GM23338 (cell line): ENCODE results near the gene SLC2A8. TPM values are rescaled to one million over a fixed set of nuclear protein-coding genes. Genes with fewer than 3 reads are reported as not detected.

Source experiments
- ATAC-seq: fragments of 200-7000 bp; cut with Tn5 transposase; 3 replicates; pipeline ENCODE4 v1.9.1; 2020
- DNase-seq: peaks from one replicate; pipeline ENCODE4 v3.0.0-alpha.2; 2015; ENCODE audit warnings: low spot score
- H2AFZ ChIP-seq: fragments of 200-600 bp; sonication (generic); 2 replicates; pipeline ENCODE4 v1.8.0; 2016; ENCODE audit warnings: antibody characterized with exemption, mild to moderate bottlenecking, moderate library complexity
- H3F3A ChIP-seq: fragments of 200-600 bp; sonication (generic); replicated peaks from 2 replicates; pipeline ENCODE4 v1.8.0; 2017; ENCODE audit warnings: antibody characterized with exemption, mixed run types, low read depth
- H3K27ac ChIP-seq: fragments of 200-600 bp; sonication (generic); 2 replicates; pipeline ENCODE4 v1.6.1; 2016; ENCODE audit warnings: low read depth
- H3K27me3 ChIP-seq: fragments of 200-600 bp; sonication (generic); 2 replicates; pipeline ENCODE4 v1.8.0; 2016; ENCODE audit warnings: mild to moderate bottlenecking, mixed run types, moderate library complexity; ENCODE audit not compliant: insufficient read depth
- H3K36me3 ChIP-seq: fragments of 200-600 bp; sonication (generic); 2 replicates; pipeline ENCODE4 v1.8.0; 2016; ENCODE audit warnings: mild to moderate bottlenecking; ENCODE audit not compliant: insufficient read depth
- H3K4me1 ChIP-seq: fragments of 200-600 bp; sonication (generic); 2 replicates; pipeline ENCODE4 v1.8.0; 2016; ENCODE audit warnings: mild to moderate bottlenecking, moderate library complexity; ENCODE audit not compliant: insufficient read depth
- H3K4me2 ChIP-seq: fragments of 200-600 bp; sonication (generic); 2 replicates; pipeline ENCODE4 v1.7.1; 2017; ENCODE audit warnings: mixed run types
- H3K4me3 ChIP-seq: fragments of 200-600 bp; sonication (generic); 2 replicates; pipeline ENCODE4 v1.6.1; 2016; ENCODE audit warnings: mixed run types
- H3K79me2 ChIP-seq: fragments of 200-600 bp; sonication (generic); replicated peaks from 2 replicates; pipeline ENCODE4 v1.8.0; 2017; ENCODE audit warnings: mild to moderate bottlenecking; ENCODE audit not compliant: insufficient read depth
- H3K9me2 ChIP-seq: fragments of 200-600 bp; sonication (generic); 2 replicates; pipeline ENCODE4 v1.8.0; 2017; ENCODE audit not compliant: insufficient read depth
- H4K20me1 ChIP-seq: fragments of 200-600 bp; sonication (generic); replicated peaks from 2 replicates; pipeline ENCODE4 v1.8.0; 2017; ENCODE audit warnings: mild to moderate bottlenecking; ENCODE audit not compliant: insufficient read depth
- H3K27ac Mint-ChIP-seq: 2 replicates; pipeline ENCODE4 v1.8.0; 2020; ENCODE audit warnings: inconsistent platforms, mild to moderate bottlenecking, moderate library complexity, mixed read lengths
- H3K27me3 Mint-ChIP-seq: 3 replicates; pipeline ENCODE4 v1.8.0; 2022; ENCODE audit warnings: low read depth, mild to moderate bottlenecking, moderate library complexity, mixed read lengths, inconsistent platforms; ENCODE audit not compliant: insufficient read depth, poor library complexity
- H3K36me3 Mint-ChIP-seq: 3 replicates; pipeline ENCODE4 v1.8.0; 2021; ENCODE audit warnings: low read depth, mild to moderate bottlenecking, inconsistent platforms, moderate library complexity, mixed read lengths
- H3K4me1 Mint-ChIP-seq: 3 replicates; pipeline ENCODE4 v1.8.0; 2020; ENCODE audit warnings: mild to moderate bottlenecking, inconsistent platforms, mixed read lengths
- H3K4me3 Mint-ChIP-seq: 3 replicates; pipeline ENCODE4 v1.8.0; 2021; ENCODE audit warnings: moderate library complexity, mild to moderate bottlenecking, inconsistent platforms, mixed read lengths
- H3K9me3 Mint-ChIP-seq: 3 replicates; pipeline ENCODE4 v1.8.0; 2020; ENCODE audit warnings: moderate library complexity, mild to moderate bottlenecking, inconsistent platforms, mixed read lengths
- CREB1 ChIP-seq: fragments of 250-450 bp; sonication (Bioruptor Pico); IDR thresholded peaks from 2 replicates; pipeline ENCODE4 v1.5.0; 2020; ENCODE audit warnings: low read depth, mild to moderate bottlenecking, moderate library complexity
- ETS1 ChIP-seq: IDR thresholded peaks from 2 replicates; pipeline ENCODE4 v1.6.1; 2016; ENCODE audit warnings: antibody characterized with exemption
- EZH2 ChIP-seq: fragments of 200-600 bp; sonication (generic); IDR thresholded peaks from one replicate; pipeline ENCODE4 v1.8.0; 2017; ENCODE audit warnings: antibody characterized with exemption, mild to moderate bottlenecking, low read depth; ENCODE audit not compliant: unreplicated experiment
- JUNB ChIP-seq: IDR thresholded peaks from one replicate; pipeline ENCODE4 v1.6.1; 2016; ENCODE audit warnings: antibody characterized with exemption; ENCODE audit not compliant: unreplicated experiment
- POLR2AphosphoS5 ChIP-seq: IDR thresholded peaks from 2 replicates; pipeline ENCODE4 v1.6.1; 2016; ENCODE audit warnings: antibody characterized with exemption, low read depth
- REST ChIP-seq: IDR thresholded peaks from one replicate; pipeline ENCODE4 v1.6.1; 2018; ENCODE audit warnings: antibody characterized with exemption; ENCODE audit not compliant: unreplicated experiment
- STAT1 ChIP-seq: IDR thresholded peaks from one replicate; pipeline ENCODE4 v1.6.1; 2016; ENCODE audit warnings: antibody characterized with exemption; ENCODE audit not compliant: unreplicated experiment
- ZNF462 ChIP-seq: fragments of 250-450 bp; sonication (Bioruptor Pico); IDR thresholded peaks from 2 replicates; pipeline ENCODE4 v1.5.0; 2020; ENCODE audit warnings: mild to moderate bottlenecking, moderate library complexity
- polyA plus RNA-seq: library from polyadenylated mRNA; unstranded; fragments of >200 nt; fragmentation: Nextera tagmentation; extraction: Ambion mirVana; gene quantifications from 2 replicates; pipeline ENCODE4 v1.2.1, GENCODE V29; 2016
- total RNA-seq: library from RNA; depleted of rRNA; stranded (reverse); fragments of >200 nt; shearing (Covaris generic); gene quantifications from 2 replicates; pipeline ENCODE4 v1.2.3, GENCODE V29; 2014

The SLC2A8 gene
- total and polyA plus RNA-seq, 2 experiments from 2014 or later: 16.3 to 34.1 TPM

GRCh38 chr9:127365461-127365860 lies 31.5 kb upstream of the SLC2A8 start:
- Histone ChIP-seq H3K4me2 (no peak overlapping the region), H3F3A (no peaks in the 10 kb centered on the region), H3K36me3 (no peaks in the 10 kb centered on the region), H3K4me1 (peaks cover 6% of the 10 kb centered on the region; the same call in 1 of the 2 replicates), H3K79me2 (no peaks in the 10 kb centered on the region), H3K4me3 (no peak overlapping the region), H4K20me1 (no peaks in the 10 kb centered on the region), H2AFZ (no peak overlapping the region), H3K27me3 (no peaks in the 10 kb centered on the region), H3K27ac (no peak overlapping the region), H3K9me2 (no peaks in the 10 kb centered on the region)
- DNase-seq (no peak), ATAC-seq (no peak)
- H3K4me1 Mint-ChIP-seq: peaks cover 12% of the 10 kb centered on the region
- H3K9me3 Mint-ChIP-seq: no peaks in the 10 kb centered on the region
- TF ChIP-seq CREB1 (CRISPR knock-in tag) (no peak), STAT1 (no peak), ZNF462 (CRISPR knock-in tag) (no peak), EZH2 (no peak), REST (no peak), ETS1 (no peak), POLR2AphosphoS5 (no peak), JUNB (no peak)
- H3K27ac Mint-ChIP-seq: no peak overlapping the region
- no peak overlapping the region for H3K4me3 Mint-ChIP-seq
- no peaks in the 10 kb centered on the region; the same call in 2 of the 3 replicates for H3K36me3 Mint-ChIP-seq
- H3K27me3 Mint-ChIP-seq: peaks cover 3% of the 10 kb centered on the region
